ENCODE measurements around the gene RFWD3.

Gene RFWD3

GRCh38 chr16:74586948-74587347, 79.7 kb downstream of the RFWD3 start:
- in situ Hi-C loops (cut with HindIII; ENCODE audit: low sequenced_read_pairs) = no loop called here

GRCh38 chr16:74585846-74586443, 80.7 kb downstream of the RFWD3 start:
- in situ Hi-C loops (cut with HindIII; ENCODE audit: low sequenced_read_pairs) = no loop called here

GRCh38 chr16:74583926-74584666, 82.6 kb downstream of the RFWD3 start:
- in situ Hi-C loops (cut with HindIII; ENCODE audit: low sequenced_read_pairs) = no loop called here

- in situ Hi-C loops (cut with HindIII; ENCODE audit: low sequenced_read_pairs) = no loop called here
These were observed 83.7 kb downstream of the RFWD3 start for GRCh38 chr16:74582970-74583369.

- in situ Hi-C loops (cut with HindIII; ENCODE audit: low sequenced_read_pairs) = no loop called here
These were observed 85.8 kb downstream of the RFWD3 start for GRCh38 chr16:74580833-74581232.

- in situ Hi-C loops (cut with HindIII; ENCODE audit: low sequenced_read_pairs) = no loop called here
These were observed 87.8 kb downstream of the RFWD3 start for GRCh38 chr16:74578838-74579237.

GRCh38 chr16:74578433-74578832, 88.2 kb downstream of the RFWD3 start:
- in situ Hi-C loops (cut with HindIII; ENCODE audit: low sequenced_read_pairs) = no loop called here

- in situ Hi-C loops (cut with HindIII; ENCODE audit: low sequenced_read_pairs) = no loop called here
These were observed 88.8 kb downstream of the RFWD3 start for GRCh38 chr16:74577882-74578366.

GRCh38 chr16:74575807-74576643, 90.7 kb downstream of the RFWD3 start:
- in situ Hi-C loops (cut with HindIII; ENCODE audit: low sequenced_read_pairs) = no loop called here

- in situ Hi-C loops (cut with HindIII; ENCODE audit: low sequenced_read_pairs) = no loop called here
These were observed 91.4 kb downstream of the RFWD3 start for GRCh38 chr16:74575175-74575806.

- in situ Hi-C loops (cut with HindIII; ENCODE audit: low sequenced_read_pairs) = no loop called here
These were observed 92.5 kb downstream of the RFWD3 start for GRCh38 chr16:74574146-74574545.

GRCh38 chr16:74573622-74574021, 93.1 kb downstream of the RFWD3 start:
- in situ Hi-C loops (cut with HindIII; ENCODE audit: low sequenced_read_pairs) = no loop called here
